Memory B cell (primary cell): Measurements from ENCODE around the gene TMEM161A.
A peak's percentile ranks its signal among the peaks of the same experiment; 100 is the strongest.
"Not testable (repeated sequence)": the region's sequence is repeated elsewhere in the genome, so short reads cannot be mapped to it uniquely, and the experiment has no call there.

Experiments
- ATAC-seq: fragments of 150-1000 bp; cut with Tn5 transposase; 2 replicates; pipeline ENCODE4 v1.10.0; 2021; ENCODE audit warnings: low read depth, mild to moderate bottlenecking, moderate library complexity
- DNase-seq, 2 donors: peaks; one replicate each; pipeline ENCODE4 v3.0.0; 2022; ENCODE audit warnings: low spot score in 2 of 2
- H3K27ac Mint-ChIP-seq: one replicate; pipeline ENCODE4 v1.8.0; 2022; ENCODE audit warnings: mild to moderate bottlenecking, moderate library complexity, mixed read lengths
- H3K27me3 Mint-ChIP-seq: one replicate; pipeline ENCODE4 v1.8.0; 2022; ENCODE audit warnings: mixed read lengths
- H3K36me3 Mint-ChIP-seq: one replicate; pipeline ENCODE4 v1.8.0; 2022; ENCODE audit warnings: mild to moderate bottlenecking, mixed read lengths
- H3K4me1 Mint-ChIP-seq: one replicate; pipeline ENCODE4 v1.8.0; 2022; ENCODE audit warnings: mixed read lengths
- H3K4me3 Mint-ChIP-seq: one replicate; pipeline ENCODE4 v1.8.0; 2022; ENCODE audit warnings: mild to moderate bottlenecking, moderate library complexity, mixed read lengths
- H3K9me3 Mint-ChIP-seq: one replicate; pipeline ENCODE4 v1.8.0; 2022; ENCODE audit warnings: mixed read lengths

The TMEM161A gene

GRCh38 chr19:19138109-19138981 lies at the start of gene TMEM161A:
Gene TMEM161A, minus strand, starts transcription at chr19:19138478. Its CDS starts 50 bp downstream, at chr19:19138428.
- H3K4me3 Mint-ChIP-seq: peak within 1 kb of the TSS; percentile 97
- ATAC-seq (peak; percentile 98), DNase-seq (peak; percentile 87 to 91)
- H3K36me3 Mint-ChIP-seq: peaks cover 2% of the 10 kb centered on the region
- no peaks in the 10 kb centered on the region for H3K27me3 Mint-ChIP-seq
- peak within 1 kb of the TSS; percentile 76 for H3K27ac Mint-ChIP-seq
- no peaks in the 10 kb centered on the region for H3K9me3 Mint-ChIP-seq
- H3K4me1 Mint-ChIP-seq: peaks cover 21% of the 10 kb centered on the region

GRCh38 chr19:19186742-19187141 lies 48.5 kb upstream of the TMEM161A start:
- Mint-ChIP-seq H3K9me3 (peaks cover 2% of the 10 kb centered on the region), H3K4me3 (no peak overlapping the region), H3K27ac (no peak overlapping the region), H3K36me3 (peaks cover 23% of the 10 kb centered on the region), H3K27me3 (no peaks in the 10 kb centered on the region), H3K4me1 (peaks cover 26% of the 10 kb centered on the region)
- DNase-seq (no peak), ATAC-seq (no peak)

- Mint-ChIP-seq H3K27me3 (no peaks in the 10 kb centered on the region), H3K4me1 (peaks cover 26% of the 10 kb centered on the region), H3K36me3 (peaks cover 26% of the 10 kb centered on the region), H3K4me3 (no peak overlapping the region), H3K27ac (no peak overlapping the region), H3K9me3 (peaks cover 2% of the 10 kb centered on the region)
- ATAC-seq (peak; percentile 69), DNase-seq (peak in 1 of 2 donors; percentile 32)
These were observed 47.8 kb upstream of the TMEM161A start for GRCh38 chr19:19185853-19186740.

- ATAC-seq (no peak), DNase-seq (no peak)
- Mint-ChIP-seq H3K4me1 (peaks cover 10% of the 10 kb centered on the region), H3K27me3 (no peaks in the 10 kb centered on the region), H3K4me3 (no peak overlapping the region), H3K27ac (no peak overlapping the region), H3K9me3 (no peaks in the 10 kb centered on the region), H3K36me3 (peaks cover 19% of the 10 kb centered on the region)
These were observed 43.3 kb upstream of the TMEM161A start for GRCh38 chr19:19181488-19181998.

- H3K27ac Mint-ChIP-seq: no peak overlapping the region
- no peak for DNase-seq
These were observed 41.5 kb upstream of the TMEM161A start for GRCh38 chr19:19179548-19180441.

GRCh38 chr19:19176950-19177349 lies 38.7 kb upstream of the TMEM161A start:
- Mint-ChIP-seq H3K4me3 (no peak overlapping the region), H3K27ac (no peak overlapping the region), H3K9me3 (no peaks in the 10 kb centered on the region), H3K36me3 (peaks cover 13% of the 10 kb centered on the region), H3K4me1 (peaks cover 6% of the 10 kb centered on the region), H3K27me3 (peaks cover 2% of the 10 kb centered on the region)
- ATAC-seq (no peak), DNase-seq (no peak)

More at GRCh38 chr19:19179548-19180441, 41.5 kb upstream of the TMEM161A start:
- Mint-ChIP-seq H3K9me3 (no peaks in the 10 kb centered on the region), H3K27me3 (no peaks in the 10 kb centered on the region), H3K4me3 (no peak overlapping the region), H3K36me3 (peaks cover 13% of the 10 kb centered on the region), H3K4me1 (peaks cover 8% of the 10 kb centered on the region)
- ATAC-seq: no peak

- not testable (repeated sequence) for DNase-seq, H3K9me3 Mint-ChIP-seq, H3K36me3 Mint-ChIP-seq, H3K27ac Mint-ChIP-seq, ATAC-seq, H3K4me3 Mint-ChIP-seq
- Mint-ChIP-seq H3K27me3 (peaks cover 16% of the 10 kb centered on the region), H3K4me1 (peaks cover 25% of the 10 kb centered on the region)
These were observed 35.0 kb upstream of the TMEM161A start for GRCh38 chr19:19173243-19173642.

- H3K36me3 Mint-ChIP-seq: peaks cover 8% of the 10 kb centered on the region
- H3K27ac Mint-ChIP-seq: no peak overlapping the region
- no peak overlapping the region for H3K4me3 Mint-ChIP-seq
- H3K27me3 Mint-ChIP-seq: peaks cover 16% of the 10 kb centered on the region
- H3K9me3 Mint-ChIP-seq: no peaks in the 10 kb centered on the region
- ATAC-seq (no peak), DNase-seq (no peak)
- H3K4me1 Mint-ChIP-seq: peaks cover 25% of the 10 kb centered on the region
These were observed 33.7 kb upstream of the TMEM161A start for GRCh38 chr19:19171821-19172532.

GRCh38 chr19:19170873-19171672 lies 32.8 kb upstream of the TMEM161A start:
- no peak for ATAC-seq
- no peak overlapping the region for H3K27ac Mint-ChIP-seq
- peaks cover 5% of the 10 kb centered on the region for H3K36me3 Mint-ChIP-seq
- H3K9me3 Mint-ChIP-seq: no peaks in the 10 kb centered on the region
- peak overlapping the region; percentile 81 for H3K4me3 Mint-ChIP-seq
- H3K4me1 Mint-ChIP-seq: peaks cover 25% of the 10 kb centered on the region
- no peak for DNase-seq
- peaks cover 16% of the 10 kb centered on the region for H3K27me3 Mint-ChIP-seq

GRCh38 chr19:19170053-19170872 lies 32.0 kb upstream of the TMEM161A start, which contains the start of gene MEF2B:
Gene MEF2B, minus strand, starts transcription at chr19:19170263. Its CDS starts 19,528 bp downstream, at chr19:19150735.
- ATAC-seq: peak; percentile 95
- peaks cover 5% of the 10 kb centered on the region for H3K36me3 Mint-ChIP-seq
- peak; percentile 77 to 84 for DNase-seq
- no peaks in the 10 kb centered on the region for H3K9me3 Mint-ChIP-seq
- H3K27ac Mint-ChIP-seq: peak within 1 kb of the TSS; percentile 36
- H3K4me1 Mint-ChIP-seq: peaks cover 28% of the 10 kb centered on the region
- H3K27me3 Mint-ChIP-seq: peaks cover 16% of the 10 kb centered on the region
- H3K4me3 Mint-ChIP-seq: peak within 1 kb of the TSS; percentile 81

GRCh38 chr19:19169236-19170052 lies 31.2 kb upstream of the TMEM161A start:
- Mint-ChIP-seq H3K36me3 (peaks cover 5% of the 10 kb centered on the region), H3K4me3 (peak overlapping the region; percentile 81), H3K27ac (peak overlapping the region; percentile 36), H3K9me3 (no peaks in the 10 kb centered on the region), H3K4me1 (peaks cover 24% of the 10 kb centered on the region), H3K27me3 (peaks cover 16% of the 10 kb centered on the region)
- DNase-seq: no peak
- peak; percentile 21 for ATAC-seq
